Astrocyte (in vitro differentiated cells and primary cell): ENCODE measurements around the gene SHISAL2B.

Experiments used
- EZH2 ChIP-seq: IDR thresholded peaks from 2 replicates; pipeline ENCODE4 v1.6.1; 2012; ENCODE audit warnings: mild to moderate bottlenecking, low read length, inconsistent platforms; ENCODE audit not compliant: insufficient read depth
- TF ChIP-seq, protein P1 (sequence below): IDR thresholded peaks from 2 replicates; pipeline ENCODE4 v1.5.1; 2011; ENCODE audit warnings: low read depth, mild to moderate bottlenecking, inconsistent platforms, low read length, moderate library complexity; ENCODE audit not compliant: insufficient read depth

DNA sequence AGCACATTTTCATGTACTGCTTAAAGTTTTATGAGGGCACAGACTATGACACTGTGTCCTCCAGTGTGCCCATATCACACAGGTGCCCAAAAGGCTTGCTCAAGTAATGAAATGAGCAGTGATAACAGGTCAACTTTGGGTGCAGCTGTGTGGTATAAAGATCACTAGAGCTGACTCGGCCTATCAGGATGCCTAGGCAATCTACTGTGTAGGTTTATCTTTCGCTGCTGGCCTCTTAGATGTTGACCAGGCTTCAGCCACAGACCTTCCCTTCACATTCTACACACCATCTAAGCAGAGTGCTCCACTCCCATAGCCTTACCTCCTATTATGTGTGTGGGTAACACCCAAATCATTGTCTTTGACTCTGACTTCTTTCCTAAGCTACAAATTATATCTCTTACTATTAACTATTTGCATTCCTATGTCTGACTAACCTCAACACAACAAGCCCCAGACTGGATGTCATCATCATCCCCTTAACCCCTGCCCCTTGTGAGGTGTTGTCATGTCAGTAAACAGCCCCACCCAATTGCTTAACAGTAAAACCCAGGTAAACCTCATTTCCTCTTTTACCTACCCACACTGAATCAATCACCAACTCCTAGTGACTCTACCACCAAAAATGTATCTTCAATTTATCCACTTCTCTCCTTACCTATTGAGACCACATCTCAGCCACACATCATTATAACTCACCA, 75.7 kb downstream of the SHISAL2B start:
- TF ChIP-seq, protein P1, sequence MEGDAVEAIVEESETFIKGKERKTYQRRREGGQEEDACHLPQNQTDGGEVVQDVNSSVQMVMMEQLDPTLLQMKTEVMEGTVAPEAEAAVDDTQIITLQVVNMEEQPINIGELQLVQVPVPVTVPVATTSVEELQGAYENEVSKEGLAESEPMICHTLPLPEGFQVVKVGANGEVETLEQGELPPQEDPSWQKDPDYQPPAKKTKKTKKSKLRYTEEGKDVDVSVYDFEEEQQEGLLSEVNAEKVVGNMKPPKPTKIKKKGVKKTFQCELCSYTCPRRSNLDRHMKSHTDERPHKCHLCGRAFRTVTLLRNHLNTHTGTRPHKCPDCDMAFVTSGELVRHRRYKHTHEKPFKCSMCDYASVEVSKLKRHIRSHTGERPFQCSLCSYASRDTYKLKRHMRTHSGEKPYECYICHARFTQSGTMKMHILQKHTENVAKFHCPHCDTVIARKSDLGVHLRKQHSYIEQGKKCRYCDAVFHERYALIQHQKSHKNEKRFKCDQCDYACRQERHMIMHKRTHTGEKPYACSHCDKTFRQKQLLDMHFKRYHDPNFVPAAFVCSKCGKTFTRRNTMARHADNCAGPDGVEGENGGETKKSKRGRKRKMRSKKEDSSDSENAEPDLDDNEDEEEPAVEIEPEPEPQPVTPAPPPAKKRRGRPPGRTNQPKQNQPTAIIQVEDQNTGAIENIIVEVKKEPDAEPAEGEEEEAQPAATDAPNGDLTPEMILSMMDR = no peak
- no peak for TF ChIP-seq EZH2
